ENCODE measurements around the gene EIPR1. TPM values are rescaled to one million over a fixed set of nuclear protein-coding genes. Genes with fewer than 3 reads are reported as not detected.
A peak's percentile ranks its signal among the peaks of the same experiment; 100 is the strongest.

EIPR1 gene
- polyA plus RNA-seq, 2 of the 4 experiments (the other 2 are of a cell fraction): 55.0 to 65.0 TPM

DNA sequence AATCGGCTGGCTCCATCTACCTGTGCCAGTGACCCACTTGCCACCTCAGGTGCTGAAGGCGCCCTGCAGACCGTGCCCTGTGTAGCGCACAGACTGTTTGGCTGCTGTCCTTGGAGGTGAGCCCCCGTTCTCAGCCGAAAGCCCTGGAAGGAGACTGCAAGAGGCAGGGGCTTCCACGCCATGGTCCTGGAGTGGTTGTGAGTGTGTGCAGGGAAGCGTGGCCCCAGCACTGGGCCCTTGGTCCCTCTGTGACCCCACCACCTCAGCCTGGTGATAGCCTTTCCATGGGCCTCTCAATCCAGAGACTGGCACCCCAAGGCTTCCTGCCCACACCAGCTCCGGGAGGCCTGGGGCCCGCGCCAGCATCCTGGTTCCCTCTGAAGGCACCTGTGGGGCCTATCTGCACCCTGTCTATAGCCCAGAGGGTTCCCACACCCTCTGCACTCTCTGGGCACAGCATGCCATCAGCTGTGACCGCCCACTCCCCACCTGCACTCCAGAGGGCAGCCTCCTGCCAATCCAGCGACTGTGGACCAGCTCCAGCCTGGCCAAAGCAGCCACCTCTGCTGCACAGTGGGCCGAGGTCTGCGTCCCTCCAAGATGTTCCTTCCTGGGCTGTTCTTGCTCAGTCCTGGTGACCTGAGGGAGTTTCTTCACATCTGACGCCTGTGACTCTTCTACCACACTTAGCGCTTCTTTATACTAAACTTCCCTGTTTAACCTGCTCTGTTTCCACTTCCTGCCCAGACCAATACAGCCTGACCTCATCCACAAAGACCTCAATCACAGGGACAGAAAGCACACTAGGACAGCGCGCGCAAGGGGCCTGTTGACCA lies 109.5 kb downstream of the EIPR1 start:
- TF ChIP-seq CHD4 (IDR thresholded peaks at IDR 0.05; ENCODE audit: borderline replicate concordance) (no peak), SREBF2 (IDR thresholded peaks at IDR 0.05) (no peak), EHF (CRISPR knock-in tag; IDR thresholded peaks at IDR 0.05) (no peak), KDM1A (IDR thresholded peaks at IDR 0.05; ENCODE audit: low read depth) (no peak), KDM5A (IDR thresholded peaks at IDR 0.05) (no peak), ZFP36 (IDR thresholded peaks at IDR 0.05; ENCODE audit: borderline replicate concordance, partially characterized antibody) (no peak)
- CTCF ChIA-PET: no interaction called here
- no peak overlapping the region for H3K4me2 ChIP-seq
- ATAC-seq (peak in 1 of 2 experiments; percentile 40; a peak in 2 of 6 replicates), FAIRE-seq (no peak), DNase-seq (ENCODE audit: low read depth in 1 of 2, low spot score in 1 of 2) (no peak)
- POLR2A ChIA-PET: no interaction called here
- no peaks in the 10 kb centered on the region for H3K4me1 ChIP-seq
- no peak overlapping the region for H3K4me3 ChIP-seq
- 0 out of 3 replicates have a peak, but pooled peaks cover 2% of the 10 kb centered on the region for H3K9me3 ChIP-seq
- no peak overlapping the region for H3K27ac ChIP-seq
- 95% methylated on average over 19 of the region's 20 CpGs for WGBS (ENCODE audit: missing lambda C conversion rate)

- 86% methylated on average over 15 of the region's 15 CpGs for WGBS (ENCODE audit: missing lambda C conversion rate)
- no peak for TF ChIP-seq MYC (IDR thresholded peaks at IDR 0.05; ENCODE audit: borderline replicate concordance, low read length)
- TF ChIP-seq MAX (IDR thresholded peaks at IDR 0.05): no peak
- no peak for TF ChIP-seq KDM5A (IDR thresholded peaks at IDR 0.05)
- no peak for TF ChIP-seq CHD4 (IDR thresholded peaks at IDR 0.05; ENCODE audit: borderline replicate concordance)
- TF ChIP-seq JUN (IDR thresholded peaks at IDR 0.05): no peak
- TF ChIP-seq HOXB5 (CRISPR knock-in tag; IDR thresholded peaks at IDR 0.05): no peak
- no peak for TF ChIP-seq NFE2L2 (conservative IDR thresholded peaks at IDR 0.05; ENCODE audit: low read length)
- TF ChIP-seq CHD2 (IDR thresholded peaks at IDR 0.05; ENCODE audit: low read length, partially characterized antibody): no peak
- no peak for TF ChIP-seq ZSCAN20 (CRISPR knock-in tag; IDR thresholded peaks at IDR 0.05)
- no peak for TF ChIP-seq ATOH8 (CRISPR knock-in tag; IDR thresholded peaks at IDR 0.05; ENCODE audit: low read depth)
- TF ChIP-seq KDM1A (IDR thresholded peaks at IDR 0.05; ENCODE audit: low read depth): no peak
- no peak for TF ChIP-seq RFX5 (IDR thresholded peaks at IDR 0.05)
- TF ChIP-seq FOXS1 (CRISPR knock-in tag; IDR thresholded peaks at IDR 0.05): no peak
- TF ChIP-seq FOSB (CRISPR knock-in tag; IDR thresholded peaks at IDR 0.05): no peak
- TF ChIP-seq TP53 (CRISPR knock-in tag; IDR thresholded peaks at IDR 0.05): no peak
- ChIA-PET CTCF (interaction anchor here (1.3 to 1.5 kb wide), 2 partner anchors 14 to 25 kb away, joined by 3 to 5 read pairs; no protein-coding TSS in a partner anchor), POLR2A (no interaction called here)
- H3K9me3 ChIP-seq: no peaks in the 10 kb centered on the region
- no peaks in the 10 kb centered on the region for H3K4me1 ChIP-seq
- ATAC-seq (no peak), DNase-seq (ENCODE audit: low read depth in 1 of 2, low spot score in 1 of 2) (no peak), FAIRE-seq (no peak)
- H3K4me3 ChIP-seq: no peak overlapping the region
- H3K4me2 ChIP-seq: no peak overlapping the region
- H3K27ac ChIP-seq: no peak overlapping the region
Observed at GRCh38 chr2:3266925-3267867, 110.4 kb downstream of the EIPR1 start.

- ATAC-seq: no peak
- no peak for DNase-seq (ENCODE audit: low read depth in 1 of 2, low spot score in 1 of 2)
- ChIA-PET CTCF (interaction anchor here (1.1 to 1.5 kb wide), 3 partner anchors 13 to 24 kb away, joined by 3 to 5 read pairs (median 3); no protein-coding TSS in a partner anchor), POLR2A (no interaction called here)
- no peak overlapping the region for H3K27ac ChIP-seq
- 90% methylated on average over 20 of the region's 20 CpGs for WGBS (ENCODE audit: missing lambda C conversion rate)
- H3K4me3 ChIP-seq: no peak overlapping the region
- no peaks in the 10 kb centered on the region for H3K9me3 ChIP-seq
- H3K4me1 ChIP-seq: no peaks in the 10 kb centered on the region
- TF ChIP-seq CBX8 (IDR thresholded peaks at IDR 0.05) (no peak), NR3C1 (IDR thresholded peaks at IDR 0.05) (no peak), TFCP2L1 (CRISPR knock-in tag; IDR thresholded peaks at IDR 0.05) (no peak), ATOH8 (CRISPR knock-in tag; IDR thresholded peaks at IDR 0.05; ENCODE audit: low read depth) (no peak), MYC (IDR thresholded peaks at IDR 0.05; ENCODE audit: borderline replicate concordance, low read length) (no peak), HEYL (CRISPR knock-in tag; IDR thresholded peaks at IDR 0.05) (no peak)
- TF ChIP-seq, protein P1, sequence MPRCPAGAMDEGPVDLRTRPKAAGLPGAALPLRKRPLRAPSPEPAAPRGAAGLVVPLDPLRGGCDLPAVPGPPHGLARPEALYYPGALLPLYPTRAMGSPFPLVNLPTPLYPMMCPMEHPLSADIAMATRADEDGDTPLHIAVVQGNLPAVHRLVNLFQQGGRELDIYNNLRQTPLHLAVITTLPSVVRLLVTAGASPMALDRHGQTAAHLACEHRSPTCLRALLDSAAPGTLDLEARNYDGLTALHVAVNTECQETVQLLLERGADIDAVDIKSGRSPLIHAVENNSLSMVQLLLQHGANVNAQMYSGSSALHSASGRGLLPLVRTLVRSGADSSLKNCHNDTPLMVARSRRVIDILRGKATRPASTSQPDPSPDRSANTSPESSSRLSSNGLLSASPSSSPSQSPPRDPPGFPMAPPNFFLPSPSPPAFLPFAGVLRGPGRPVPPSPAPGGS (IDR thresholded peaks at IDR 0.05): no peak
- no peak for FAIRE-seq
- H3K4me2 ChIP-seq: no peak overlapping the region
Observed at GRCh38 chr2:3265981-3266924, 111.4 kb downstream of the EIPR1 start.
